Right cardiac atrium (tissue), 5 donors: ENCODE data around the gene PCDHB9. TPM values are rescaled to one million over a fixed set of nuclear protein-coding genes. Genes with fewer than 3 reads are reported as not detected.
A peak's percentile ranks its signal among the peaks of the same experiment; 100 is the strongest.
"Not testable (repeated sequence)": the region's sequence is repeated elsewhere in the genome, so short reads cannot be mapped to it uniquely, and the experiment has no call there.

Experiments used
- ATAC-seq, 2 donors: fragments of 200-7000 bp; cut with Tn5 transposase; one replicate each; pipeline versions ENCODE4 v1.8.0 to v1.9.1; 2020; ENCODE audit warnings: moderate library complexity in 2 of 2, mild to moderate bottlenecking in 1 of 2
- DNase-seq, 3 donors: peaks; one replicate each; pipeline ENCODE4 v3.0.0-alpha.2; 2020
- H3K27ac ChIP-seq: one replicate; pipeline ENCODE4 v1.5.1; 2013; ENCODE audit warnings: mild to moderate bottlenecking, low read length, control low read depth, moderate library complexity
- H3K27me3 ChIP-seq: one replicate; pipeline ENCODE4 v1.6.1; 2013; ENCODE audit not compliant: control insufficient read depth, insufficient read depth
- H3K4me1 ChIP-seq: one replicate; pipeline ENCODE4 v1.6.1; 2013; ENCODE audit warnings: low read length; ENCODE audit not compliant: control insufficient read depth, insufficient read depth
- H3K4me3 ChIP-seq: one replicate; pipeline ENCODE4 v1.5.1; 2013; ENCODE audit warnings: low read length, control low read depth
- H3K9me3 ChIP-seq: one replicate; pipeline ENCODE4 v1.6.1; 2013; ENCODE audit warnings: low read length; ENCODE audit not compliant: control insufficient read depth
- WGBS: extraction: QIAGEN DNeasy Blood & Tissue Kit; methylation state at CpG from one replicate; pipeline ENCODE4 v1.1.7; 2013; 5-methylcytosine and 5-hydroxymethylcytosine counted together
- intact Hi-C, 4 donors: fragments of 100-400 bp; cut with DNase I; formaldehyde crosslinking; loops; one replicate each; pipeline versions ENCODE4 v1.11.0 to v1.14.0; 2022 to 2023
- polyA plus RNA-seq: library from polyadenylated mRNA; stranded (reverse); fragments of 200-250 nt; gene quantifications from one replicate; pipeline ENCODE4 v1.2.3, GENCODE V29; 2013
- total RNA-seq, 4 donors: library from RNA; stranded (reverse); fragmentation: NEBNext Ultra II Directional; extraction: Animal tissue kit (Norgen Biotek cat#: 25700); gene quantifications; one replicate each; pipeline ENCODE4 v1.2.1, GENCODE V29; 2021
- donor health status: healthy with polysubstance abuse.
- donor health status: DM: no; HTN: yes; CAD: no.
- donor health status: DM: no; HTN: no; CAD: no.
- donor health status: DM: no; HTN: yes; CAD: no; lungs with severe emphysema.
- donor health status: DM: yes; HTN: yes; CAD: no.

Gene PCDHB9
- total and polyA plus RNA-seq, 5 donors = 0.63 to 2.4 (median 1.9) TPM

DNA sequence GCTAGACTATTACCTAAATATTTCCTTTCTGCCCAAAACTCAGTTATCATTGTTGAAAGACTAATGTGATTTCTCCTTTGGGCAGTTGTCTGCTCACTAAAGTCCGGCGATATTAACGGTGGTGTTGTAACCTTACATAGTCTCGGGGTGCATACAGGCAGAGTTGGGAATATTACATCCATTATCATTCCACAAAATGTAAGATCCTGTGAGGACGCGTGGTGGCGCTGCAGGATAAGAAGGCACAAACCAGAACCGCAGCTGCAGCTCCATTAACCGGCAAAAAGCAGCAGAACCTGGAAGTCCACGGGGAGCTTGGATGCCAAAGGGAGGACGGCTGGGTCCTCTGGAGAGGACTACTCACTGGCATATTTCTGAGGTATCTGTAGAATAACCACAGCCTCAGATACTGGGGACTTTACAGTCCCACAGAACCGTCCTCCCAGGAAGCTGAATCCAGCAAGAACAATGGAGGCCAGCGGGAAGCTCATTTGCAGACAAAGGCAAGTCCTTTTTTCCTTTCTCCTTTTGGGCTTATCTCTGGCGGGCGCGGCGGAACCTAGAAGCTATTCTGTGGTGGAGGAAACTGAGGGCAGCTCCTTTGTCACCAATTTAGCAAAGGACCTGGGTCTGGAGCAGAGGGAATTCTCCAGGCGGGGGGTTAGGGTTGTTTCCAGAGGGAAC lies 26.8 kb downstream of the PCDHB9 start, which contains the start of gene PCDHB13:
Gene PCDHB13, plus strand, starts transcription at position 264 of the 684 bp plus-strand sequence. Its CDS starts 205 bp downstream, at position 469.
- peak within 1 kb of the TSS; percentile 9 for H3K4me3 ChIP-seq
- DNase-seq (peak; percentile 61 to 79 (median 79)), ATAC-seq (peak; percentile 70 to 71)
- WGBS = 5% methylated on average over 13 of the region's 18 CpGs
- intact Hi-C loops = loop anchor here in 2 of 4 donors (10.0 kb wide), 1 partner anchor 351 kb away; no protein-coding TSS in a partner anchor
- not testable (repeated sequence) for H3K9me3 ChIP-seq, H3K27me3 ChIP-seq, H3K4me1 ChIP-seq, H3K27ac ChIP-seq

DNA sequence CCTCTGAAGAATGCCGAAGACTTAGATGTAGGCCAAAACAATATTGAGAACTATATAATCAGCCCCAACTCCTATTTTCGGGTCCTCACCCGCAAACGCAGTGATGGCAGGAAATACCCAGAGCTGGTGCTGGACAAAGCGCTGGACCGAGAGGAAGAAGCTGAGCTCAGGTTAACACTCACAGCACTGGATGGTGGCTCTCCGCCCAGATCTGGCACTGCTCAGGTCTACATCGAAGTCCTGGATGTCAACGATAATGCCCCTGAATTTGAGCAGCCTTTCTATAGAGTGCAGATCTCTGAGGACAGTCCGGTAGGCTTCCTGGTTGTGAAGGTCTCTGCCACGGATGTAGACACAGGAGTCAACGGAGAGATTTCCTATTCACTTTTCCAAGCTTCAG lies 27.6 kb downstream of the PCDHB9 start:
- H3K4me3 ChIP-seq, H3K9me3 ChIP-seq: not testable (repeated sequence)
- ATAC-seq = peak in 1 of 2 donors; percentile 36

DNA sequence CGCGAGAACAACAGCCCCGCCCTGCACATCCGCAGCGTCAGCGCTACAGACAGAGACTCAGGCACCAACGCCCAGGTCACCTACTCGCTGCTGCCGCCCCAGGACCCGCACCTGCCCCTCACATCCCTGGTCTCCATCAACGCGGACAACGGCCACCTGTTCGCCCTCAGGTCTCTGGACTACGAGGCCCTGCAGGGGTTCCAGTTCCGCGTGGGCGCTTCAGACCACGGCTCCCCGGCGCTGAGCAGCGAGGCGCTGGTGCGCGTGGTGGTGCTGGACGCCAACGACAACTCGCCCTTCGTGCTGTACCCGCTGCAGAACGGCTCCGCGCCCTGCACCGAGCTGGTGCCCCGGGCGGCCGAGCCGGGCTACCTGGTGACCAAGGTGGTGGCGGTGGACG lies 28.5 kb downstream of the PCDHB9 start:
- not testable (repeated sequence) for H3K9me3 ChIP-seq, H3K4me3 ChIP-seq, H3K27ac ChIP-seq, H3K27me3 ChIP-seq, DNase-seq, H3K4me1 ChIP-seq, ATAC-seq
- WGBS = 29% methylated on average over 34 of the region's 40 CpGs
- intact Hi-C loops = loop anchor here in 2 of 4 donors (10.0 kb wide), 1 partner anchor 349 kb away; no protein-coding TSS in a partner anchor

More for the DNA sequence above, 27.6 kb downstream of the PCDHB9 start:
- not testable (repeated sequence) for H3K27ac ChIP-seq, H3K27me3 ChIP-seq, DNase-seq, H3K4me1 ChIP-seq
- 52% methylated on average over 11 of the region's 12 CpGs for WGBS
- intact Hi-C loops = loop anchor here in 2 of 4 donors (10.0 kb wide), 1 partner anchor 350 kb away; no protein-coding TSS in a partner anchor

DNA sequence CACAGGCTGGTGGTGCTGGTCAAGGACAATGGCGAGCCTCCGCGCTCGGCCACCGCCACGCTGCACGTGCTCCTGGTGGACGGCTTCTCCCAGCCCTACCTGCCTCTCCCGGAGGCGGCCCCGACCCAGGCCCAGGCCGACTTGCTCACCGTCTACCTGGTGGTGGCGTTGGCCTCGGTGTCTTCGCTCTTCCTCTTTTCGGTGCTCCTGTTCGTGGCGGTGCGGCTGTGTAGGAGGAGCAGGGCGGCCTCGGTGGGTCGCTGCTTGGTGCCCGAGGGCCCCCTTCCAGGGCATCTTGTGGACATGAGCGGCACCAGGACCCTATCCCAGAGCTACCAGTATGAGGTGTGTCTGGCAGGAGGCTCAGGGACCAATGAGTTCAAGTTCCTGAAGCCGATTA lies 29.1 kb downstream of the PCDHB9 start:
- 32% methylated on average over 18 of the region's 26 CpGs for WGBS
- DNase-seq, H3K4me1 ChIP-seq, H3K4me3 ChIP-seq, H3K9me3 ChIP-seq, H3K27ac ChIP-seq, ATAC-seq, H3K27me3 ChIP-seq: not testable (repeated sequence)
- intact Hi-C loops = loop anchor here in 2 of 4 donors (10.0 kb wide), 1 partner anchor 349 kb away; no protein-coding TSS in a partner anchor

DNA sequence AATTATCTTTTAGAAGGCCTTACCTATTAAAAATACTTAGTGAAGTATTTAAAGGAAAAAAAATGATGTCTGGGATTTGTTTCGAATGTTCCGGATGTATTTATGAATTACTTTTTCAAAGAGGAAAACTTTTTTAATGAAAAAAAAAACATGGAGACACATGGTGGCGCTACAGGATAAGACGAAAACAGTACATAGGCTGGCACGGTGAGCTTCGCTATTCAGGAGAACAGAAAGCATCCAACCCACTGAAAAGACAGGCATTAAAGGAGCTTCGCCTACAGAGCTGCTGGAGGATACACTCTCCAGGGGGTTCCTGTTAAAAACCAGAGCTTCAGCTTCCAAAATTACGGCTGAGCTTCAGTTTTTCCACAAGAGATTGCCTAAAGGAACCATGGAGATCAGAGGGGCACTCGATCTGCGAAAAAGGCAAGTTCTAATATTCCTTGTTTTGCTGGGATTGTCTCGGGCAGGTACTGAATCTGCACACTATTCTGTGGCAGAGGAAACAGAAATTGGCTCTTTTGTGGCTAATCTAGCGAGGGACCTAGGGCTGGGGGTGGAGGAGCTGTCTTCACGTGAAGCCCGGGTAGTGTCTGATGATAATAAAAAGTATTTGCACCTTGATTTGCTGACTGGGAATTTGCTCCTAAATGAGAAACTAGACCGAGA lies 36.3 kb downstream of the PCDHB9 start, which contains the start of gene PCDHB14:
Gene PCDHB14, plus strand, starts transcription at position 232 of the 672 bp plus-strand sequence. Its CDS starts 163 bp downstream, at position 395.
- 22% methylated on average over 15 of the region's 15 CpGs for WGBS
- H3K4me1 ChIP-seq = no peaks in the 10 kb centered on the region
- H3K27ac ChIP-seq = no peak within 1 kb of the TSS
- peak within 1 kb of the TSS; percentile 43 for H3K4me3 ChIP-seq
- peaks cover 10% of the 10 kb centered on the region for H3K9me3 ChIP-seq
- ATAC-seq (no peak), DNase-seq (no peak)
- intact Hi-C loops = no loop called here
- H3K27me3 ChIP-seq = no peaks in the 10 kb centered on the region

DNA sequence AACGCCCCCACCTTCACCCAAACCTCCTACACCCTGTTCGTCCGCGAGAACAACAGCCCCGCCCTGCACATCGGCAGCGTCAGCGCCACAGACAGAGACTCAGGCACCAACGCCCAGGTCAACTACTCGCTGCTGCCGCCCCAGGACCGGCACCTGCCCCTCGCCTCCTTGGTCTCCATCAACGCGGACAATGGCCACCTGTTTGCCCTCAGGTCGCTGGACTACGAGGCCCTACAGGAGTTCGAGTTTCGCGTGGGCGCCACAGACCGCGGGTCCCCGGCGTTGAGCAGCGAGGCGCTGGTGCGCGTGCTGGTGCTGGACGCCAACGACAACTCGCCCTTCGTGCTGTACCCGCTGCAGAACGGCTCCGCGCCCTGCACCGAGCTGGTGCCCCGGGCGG lies 37.9 kb downstream of the PCDHB9 start:
- DNase-seq, ATAC-seq, H3K9me3 ChIP-seq, H3K27ac ChIP-seq, H3K27me3 ChIP-seq, H3K4me1 ChIP-seq, H3K4me3 ChIP-seq, intact Hi-C loops: not testable (repeated sequence)
- WGBS = 18% methylated on average over 34 of the region's 40 CpGs

DNA sequence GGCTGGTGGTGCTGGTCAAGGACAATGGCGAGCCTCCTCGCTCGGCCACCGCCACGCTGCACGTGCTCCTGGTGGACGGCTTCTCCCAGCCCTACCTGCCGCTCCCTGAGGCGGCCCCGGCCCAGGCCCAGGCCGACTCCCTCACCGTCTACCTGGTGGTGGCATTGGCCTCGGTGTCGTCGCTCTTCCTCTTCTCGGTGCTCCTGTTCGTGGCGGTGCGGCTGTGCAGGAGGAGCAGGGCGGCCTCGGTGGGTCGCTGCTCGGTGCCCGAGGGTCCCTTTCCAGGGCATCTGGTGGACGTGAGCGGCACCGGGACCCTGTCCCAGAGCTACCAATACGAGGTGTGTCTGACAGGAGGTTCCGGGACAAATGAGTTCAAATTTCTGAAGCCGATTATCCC lies 38.5 kb downstream of the PCDHB9 start:
- not testable (repeated sequence) for DNase-seq

DNA sequence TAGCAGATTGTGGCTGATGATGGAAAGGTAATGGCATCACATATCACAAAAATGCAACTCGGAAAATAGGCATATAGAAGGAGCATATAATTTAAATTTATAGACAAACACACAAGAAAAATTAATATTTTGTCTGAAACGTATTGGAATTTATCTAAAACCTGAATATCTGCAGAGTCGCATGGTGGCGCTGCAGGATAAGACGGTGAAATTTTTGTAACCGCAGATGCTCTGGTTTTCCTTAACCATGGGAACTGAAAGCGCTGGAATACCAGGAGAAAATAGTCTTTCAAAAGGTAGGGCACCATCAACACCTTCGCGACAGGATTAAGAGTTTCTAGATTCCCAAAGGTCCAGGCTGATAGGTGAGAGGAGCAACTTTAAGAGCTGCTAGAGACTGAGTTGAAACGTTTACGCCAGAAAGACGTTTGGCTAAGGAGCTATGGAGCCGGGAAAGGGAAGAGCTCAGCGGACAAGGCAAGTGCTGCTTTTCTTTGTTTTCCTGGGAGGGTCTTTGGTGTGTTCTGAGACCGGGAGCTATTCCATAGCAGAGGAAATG lies 47.2 kb downstream of the PCDHB9 start:
- intact Hi-C loops = loop anchor here in 1 of 4 donors (10.0 kb wide), 1 partner anchor 171 kb away; the partner anchor contains the start of genes PCDHGA9 and PCDHGB6
- Histone ChIP-seq H3K27ac (no peak overlapping the region), H3K4me1 (no peaks in the 10 kb centered on the region), H3K27me3 (no peaks in the 10 kb centered on the region), H3K4me3 (peak overlapping the region; percentile 30), H3K9me3 (peaks cover 6% of the 10 kb centered on the region)
- ATAC-seq (no peak), DNase-seq (no peak)
- WGBS = 6% methylated on average over 15 of the region's 15 CpGs

More for the DNA sequence above, 38.5 kb downstream of the PCDHB9 start:
- ATAC-seq, intact Hi-C loops, H3K9me3 ChIP-seq, H3K27ac ChIP-seq, H3K4me1 ChIP-seq, H3K27me3 ChIP-seq, H3K4me3 ChIP-seq: not testable (repeated sequence)
- 22% methylated on average over 30 of the region's 30 CpGs for WGBS

DNA sequence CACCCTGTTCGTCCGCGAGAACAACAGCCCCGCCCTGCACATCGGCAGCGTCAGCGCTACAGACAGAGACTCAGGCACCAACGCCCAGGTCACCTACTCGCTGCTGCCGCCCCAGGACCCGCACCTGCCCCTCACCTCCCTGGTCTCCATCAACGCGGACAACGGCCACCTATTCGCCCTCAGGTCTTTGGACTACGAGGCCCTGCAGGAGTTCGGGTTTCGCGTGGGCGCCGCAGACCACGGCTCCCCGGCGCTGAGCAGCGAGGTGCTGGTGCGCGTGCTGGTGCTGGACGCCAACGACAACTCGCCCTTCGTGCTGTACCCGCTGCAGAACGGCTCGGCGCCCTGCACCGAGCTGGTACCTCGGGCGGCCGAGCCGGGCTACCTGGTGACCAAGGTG lies 49.0 kb downstream of the PCDHB9 start:
- H3K9me3 ChIP-seq = peaks cover 13% of the 10 kb centered on the region

DNA sequence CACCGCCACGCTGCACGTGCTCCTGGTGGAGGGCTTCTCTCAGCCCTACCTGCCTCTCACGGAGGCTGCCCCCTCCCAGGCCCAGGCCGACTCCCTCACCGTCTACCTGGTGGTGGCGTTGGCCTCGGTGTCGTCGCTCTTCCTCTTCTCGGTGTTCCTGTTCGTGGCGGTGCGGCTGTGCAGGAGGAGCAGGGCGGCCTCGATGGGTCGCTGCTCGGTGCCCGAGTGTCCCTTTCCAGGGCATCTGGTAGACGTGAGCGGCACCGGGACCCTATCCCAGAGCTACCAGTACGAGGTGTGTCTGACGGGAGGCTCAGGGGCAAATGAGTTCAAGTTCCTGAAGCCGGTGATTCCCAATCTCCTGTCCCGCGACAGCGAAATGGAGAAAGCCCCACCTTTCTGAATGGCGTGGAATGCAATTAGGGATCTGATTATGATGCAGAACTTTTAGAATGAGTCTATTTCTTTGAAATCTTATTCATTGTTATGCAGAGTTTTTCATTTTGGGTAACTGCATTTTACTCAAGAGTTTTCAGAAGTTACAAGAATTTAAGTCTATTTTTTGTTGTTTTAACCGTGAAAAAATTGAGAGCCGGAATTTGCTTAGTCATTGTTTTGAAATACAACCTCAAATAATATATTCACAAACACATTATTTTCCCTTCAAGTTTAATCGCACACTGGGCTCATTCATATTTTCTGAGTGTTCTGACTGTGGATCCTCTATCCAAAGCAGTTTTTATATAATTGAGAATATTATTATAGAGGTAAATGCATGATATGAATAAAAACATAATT lies 49.8 kb downstream of the PCDHB9 start:
- ATAC-seq (no peak), DNase-seq (no peak)
- Histone ChIP-seq H3K4me1 (no peaks in the 10 kb centered on the region), H3K9me3 (peaks cover 20% of the 10 kb centered on the region), H3K4me3 (no peak overlapping the region), H3K27me3 (no peaks in the 10 kb centered on the region), H3K27ac (no peak overlapping the region)
- WGBS = 13% methylated on average over 32 of the region's 32 CpGs
- intact Hi-C loops = loop anchor here in 1 of 4 donors (10.0 kb wide), 1 partner anchor 168 kb away; the partner anchor contains the start of genes PCDHGA9 and PCDHGB6

More for the DNA sequence above, 49.0 kb downstream of the PCDHB9 start:
- intact Hi-C loops = loop anchor here in 1 of 4 donors (10.0 kb wide), 1 partner anchor 169 kb away; the partner anchor contains the start of genes PCDHGA9 and PCDHGB6
- 20% methylated on average over 40 of the region's 40 CpGs for WGBS
- H3K4me3 ChIP-seq, ATAC-seq, DNase-seq, H3K4me1 ChIP-seq, H3K27ac ChIP-seq, H3K27me3 ChIP-seq: not testable (repeated sequence)
